GM23338 (cell line): ENCODE results near the gene CLEC2D. TPM values are rescaled to one million over a fixed set of nuclear protein-coding genes. Genes with fewer than 3 reads are reported as not detected.

ENCODE experiments used
- ATAC-seq: fragments of 200-7000 bp; cut with Tn5 transposase; 3 replicates; pipeline ENCODE4 v1.9.1; 2020
- DNase-seq: peaks from one replicate; pipeline ENCODE4 v3.0.0-alpha.2; 2015; ENCODE audit warnings: low spot score
- H2AFZ ChIP-seq: fragments of 200-600 bp; sonication (generic); 2 replicates; pipeline ENCODE4 v1.8.0; 2016; ENCODE audit warnings: antibody characterized with exemption, mild to moderate bottlenecking, moderate library complexity
- H3F3A ChIP-seq: fragments of 200-600 bp; sonication (generic); replicated peaks from 2 replicates; pipeline ENCODE4 v1.8.0; 2017; ENCODE audit warnings: antibody characterized with exemption, mixed run types, low read depth
- H3K27ac ChIP-seq: fragments of 200-600 bp; sonication (generic); 2 replicates; pipeline ENCODE4 v1.6.1; 2016; ENCODE audit warnings: low read depth
- H3K27me3 ChIP-seq: fragments of 200-600 bp; sonication (generic); 2 replicates; pipeline ENCODE4 v1.8.0; 2016; ENCODE audit warnings: mild to moderate bottlenecking, mixed run types, moderate library complexity; ENCODE audit not compliant: insufficient read depth
- H3K36me3 ChIP-seq: fragments of 200-600 bp; sonication (generic); 2 replicates; pipeline ENCODE4 v1.8.0; 2016; ENCODE audit warnings: mild to moderate bottlenecking; ENCODE audit not compliant: insufficient read depth
- H3K4me1 ChIP-seq: fragments of 200-600 bp; sonication (generic); 2 replicates; pipeline ENCODE4 v1.8.0; 2016; ENCODE audit warnings: mild to moderate bottlenecking, moderate library complexity; ENCODE audit not compliant: insufficient read depth
- H3K4me2 ChIP-seq: fragments of 200-600 bp; sonication (generic); 2 replicates; pipeline ENCODE4 v1.7.1; 2017; ENCODE audit warnings: mixed run types
- H3K4me3 ChIP-seq: fragments of 200-600 bp; sonication (generic); 2 replicates; pipeline ENCODE4 v1.6.1; 2016; ENCODE audit warnings: mixed run types
- H3K79me2 ChIP-seq: fragments of 200-600 bp; sonication (generic); replicated peaks from 2 replicates; pipeline ENCODE4 v1.8.0; 2017; ENCODE audit warnings: mild to moderate bottlenecking; ENCODE audit not compliant: insufficient read depth
- H3K9me2 ChIP-seq: fragments of 200-600 bp; sonication (generic); 2 replicates; pipeline ENCODE4 v1.8.0; 2017; ENCODE audit not compliant: insufficient read depth
- H4K20me1 ChIP-seq: fragments of 200-600 bp; sonication (generic); replicated peaks from 2 replicates; pipeline ENCODE4 v1.8.0; 2017; ENCODE audit warnings: mild to moderate bottlenecking; ENCODE audit not compliant: insufficient read depth
- H3K27ac Mint-ChIP-seq: 2 replicates; pipeline ENCODE4 v1.8.0; 2020; ENCODE audit warnings: inconsistent platforms, mild to moderate bottlenecking, moderate library complexity, mixed read lengths
- H3K27me3 Mint-ChIP-seq: 3 replicates; pipeline ENCODE4 v1.8.0; 2022; ENCODE audit warnings: low read depth, mild to moderate bottlenecking, moderate library complexity, mixed read lengths, inconsistent platforms; ENCODE audit not compliant: insufficient read depth, poor library complexity
- H3K36me3 Mint-ChIP-seq: 3 replicates; pipeline ENCODE4 v1.8.0; 2021; ENCODE audit warnings: low read depth, mild to moderate bottlenecking, inconsistent platforms, moderate library complexity, mixed read lengths
- H3K4me1 Mint-ChIP-seq: 3 replicates; pipeline ENCODE4 v1.8.0; 2020; ENCODE audit warnings: mild to moderate bottlenecking, inconsistent platforms, mixed read lengths
- H3K4me3 Mint-ChIP-seq: 3 replicates; pipeline ENCODE4 v1.8.0; 2021; ENCODE audit warnings: moderate library complexity, mild to moderate bottlenecking, inconsistent platforms, mixed read lengths
- H3K9me3 Mint-ChIP-seq: 3 replicates; pipeline ENCODE4 v1.8.0; 2020; ENCODE audit warnings: moderate library complexity, mild to moderate bottlenecking, inconsistent platforms, mixed read lengths
- CREB1 ChIP-seq: fragments of 250-450 bp; sonication (Bioruptor Pico); IDR thresholded peaks from 2 replicates; pipeline ENCODE4 v1.5.0; 2020; ENCODE audit warnings: low read depth, mild to moderate bottlenecking, moderate library complexity
- CTCF ChIP-seq, 2 experiments: fragments of 200-600 bp in 1 of 2; sonication (generic) in 1 of 2; conservative IDR thresholded peaks; 2 replicates each; pipeline versions ENCODE4 v1.5.1 to v1.6.1; 2016 to 2017; ENCODE audit warnings: antibody characterized with exemption in 2 of 2, low read depth in 2 of 2, mild to moderate bottlenecking in 2 of 2, moderate library complexity in 1 of 2
- ETS1 ChIP-seq: IDR thresholded peaks from 2 replicates; pipeline ENCODE4 v1.6.1; 2016; ENCODE audit warnings: antibody characterized with exemption
- EZH2 ChIP-seq: fragments of 200-600 bp; sonication (generic); IDR thresholded peaks from one replicate; pipeline ENCODE4 v1.8.0; 2017; ENCODE audit warnings: antibody characterized with exemption, mild to moderate bottlenecking, low read depth; ENCODE audit not compliant: unreplicated experiment
- EZH2phosphoT487 ChIP-seq: fragments of 200-600 bp; sonication (generic); IDR thresholded peaks from one replicate; pipeline ENCODE4 v1.8.1; 2018; ENCODE audit warnings: antibody characterized with exemption; ENCODE audit not compliant: unreplicated experiment
- JUNB ChIP-seq: IDR thresholded peaks from one replicate; pipeline ENCODE4 v1.6.1; 2016; ENCODE audit warnings: antibody characterized with exemption; ENCODE audit not compliant: unreplicated experiment
- NANOG ChIP-seq: IDR thresholded peaks from 2 replicates; pipeline ENCODE4 v1.6.1; 2016; ENCODE audit warnings: antibody characterized with exemption, borderline replicate concordance
- STAT1 ChIP-seq: IDR thresholded peaks from one replicate; pipeline ENCODE4 v1.6.1; 2016; ENCODE audit warnings: antibody characterized with exemption; ENCODE audit not compliant: unreplicated experiment
- ZNF114 ChIP-seq: fragments of 250-450 bp; sonication (Bioruptor Pico); IDR thresholded peaks from 2 replicates; pipeline ENCODE4 v1.5.0; 2020; ENCODE audit warnings: mild to moderate bottlenecking, moderate library complexity
- polyA plus RNA-seq: library from polyadenylated mRNA; unstranded; fragments of >200 nt; fragmentation: Nextera tagmentation; extraction: Ambion mirVana; gene quantifications from 2 replicates; pipeline ENCODE4 v1.2.1, GENCODE V29; 2016
- total RNA-seq: library from RNA; depleted of rRNA; stranded (reverse); fragments of >200 nt; shearing (Covaris generic); gene quantifications from 2 replicates; pipeline ENCODE4 v1.2.3, GENCODE V29; 2014

The CLEC2D gene
- total and polyA plus RNA-seq, 2 experiments from 2014 or later, result 6.9 to 7.1 TPM

- no peak for TF ChIP-seq CTCF (conservative IDR thresholded peaks at IDR 0.05; ENCODE audit: low read depth in 2 of 2)
- no peak for TF ChIP-seq JUNB
- TF ChIP-seq STAT1, result no peak
- TF ChIP-seq ZNF114, result no peak
- no peak for TF ChIP-seq ETS1
- no peak for TF ChIP-seq EZH2phosphoT487
- TF ChIP-seq EZH2, result no peak
- no peak for TF ChIP-seq CREB1 (CRISPR knock-in tag)
- TF ChIP-seq NANOG, result no peak
These were observed 37.8 kb downstream of the CLEC2D start (continued) for GRCh38 chr12:9707356-9707755.

GRCh38 chr12:9707864-9708808 is 38.6 kb downstream of the CLEC2D start:
- Histone ChIP-seq H3K27ac (no peak overlapping the region), H3K79me2 (no peaks in the 10 kb centered on the region), H3K9me2 (no peaks in the 10 kb centered on the region; the same call in 1 of the 2 replicates), H2AFZ (peak overlapping the region; percentile 84), H3K4me2 (no peak overlapping the region), H3K27me3 (no peaks in the 10 kb centered on the region), H3K36me3 (no peaks in the 10 kb centered on the region), H3K4me1 (peaks cover 6% of the 10 kb centered on the region; the same call in 1 of the 2 replicates), H3K4me3 (no peak overlapping the region), H4K20me1 (no peaks in the 10 kb centered on the region), H3F3A (no peaks in the 10 kb centered on the region)
- no peaks in the 10 kb centered on the region for H3K36me3 Mint-ChIP-seq
- peaks cover 3% of the 10 kb centered on the region for H3K27me3 Mint-ChIP-seq
- H3K4me3 Mint-ChIP-seq, result no peak overlapping the region
- peak; percentile 85 for DNase-seq
- ATAC-seq, result peak; percentile 89
- H3K9me3 Mint-ChIP-seq, result peaks cover 16% of the 10 kb centered on the region; the same call in 2 of the 3 replicates
- H3K4me1 Mint-ChIP-seq, result peaks cover 10% of the 10 kb centered on the region
- TF ChIP-seq CTCF (conservative IDR thresholded peaks at IDR 0.05; ENCODE audit: low read depth in 2 of 2), result peak; percentile 78 to 93
- TF ChIP-seq ZNF114, result no peak
- no peak overlapping the region for H3K27ac Mint-ChIP-seq
